HUES6 (cell line): ENCODE measurements around the gene MGAT3.

ENCODE experiments used
- H3K27ac ChIP-seq: 2 replicates; pipeline ENCODE4 v1.7.0; 2013; ENCODE audit warnings: low read depth, mild to moderate bottlenecking, low read length, inconsistent platforms
- H3K27me3 ChIP-seq: 2 replicates; pipeline ENCODE4 v1.6.1; 2013; ENCODE audit warnings: low read length; ENCODE audit not compliant: control insufficient read depth, insufficient read depth
- H3K36me3 ChIP-seq: 2 replicates; pipeline ENCODE4 v1.6.1; 2013; ENCODE audit warnings: low read length; ENCODE audit not compliant: control insufficient read depth, insufficient read depth
- H3K4me1 ChIP-seq: 2 replicates; pipeline ENCODE4 v1.6.1; 2013; ENCODE audit warnings: low read length; ENCODE audit not compliant: control insufficient read depth, insufficient read depth
- H3K4me3 ChIP-seq: 2 replicates; pipeline ENCODE4 v1.5.1; 2013; ENCODE audit warnings: low read depth, low read length
- H3K9ac ChIP-seq: one replicate; pipeline ENCODE4 v1.6.1; 2013; ENCODE audit warnings: mild to moderate bottlenecking, low read length
- H3K9me3 ChIP-seq: 2 replicates; pipeline ENCODE4 v1.6.1; 2013; ENCODE audit warnings: low read depth, low read length; ENCODE audit not compliant: control insufficient read depth, insufficient read depth

MGAT3 gene

GRCh38 chr22:39535357-39535725 lies 78.5 kb downstream of the MGAT3 start:
- H3K9ac ChIP-seq = no peak overlapping the region
- no peaks in the 10 kb centered on the region for H3K27me3 ChIP-seq
- H3K4me1 ChIP-seq = peaks cover 40% of the 10 kb centered on the region
- H3K27ac ChIP-seq = no peak overlapping the region
- H3K9me3 ChIP-seq = no peaks in the 10 kb centered on the region
- peak overlapping the region; percentile 51 for H3K4me3 ChIP-seq
- H3K36me3 ChIP-seq = peaks cover 4% of the 10 kb centered on the region

GRCh38 chr22:39535831-39536449 lies 79.1 kb downstream of the MGAT3 start:
- Histone ChIP-seq H3K9ac (no peak overlapping the region), H3K27ac (no peak overlapping the region), H3K36me3 (peaks cover 2% of the 10 kb centered on the region), H3K9me3 (no peaks in the 10 kb centered on the region), H3K27me3 (no peaks in the 10 kb centered on the region), H3K4me1 (peaks cover 38% of the 10 kb centered on the region), H3K4me3 (no peak overlapping the region)

GRCh38 chr22:39536711-39537110 lies 79.9 kb downstream of the MGAT3 start:
- no peaks in the 10 kb centered on the region for H3K36me3 ChIP-seq
- no peak overlapping the region for H3K9ac ChIP-seq
- no peak overlapping the region for H3K27ac ChIP-seq
- no peaks in the 10 kb centered on the region for H3K27me3 ChIP-seq
- H3K4me3 ChIP-seq = no peak overlapping the region
- no peaks in the 10 kb centered on the region for H3K9me3 ChIP-seq
- peaks cover 30% of the 10 kb centered on the region for H3K4me1 ChIP-seq

- no peak overlapping the region for H3K9ac ChIP-seq
- peaks cover 26% of the 10 kb centered on the region for H3K4me1 ChIP-seq
- H3K4me3 ChIP-seq = no peak overlapping the region
- H3K27ac ChIP-seq = no peak overlapping the region
- no peaks in the 10 kb centered on the region for H3K27me3 ChIP-seq
- H3K9me3 ChIP-seq = no peaks in the 10 kb centered on the region
- H3K36me3 ChIP-seq = no peaks in the 10 kb centered on the region
Observed at GRCh38 chr22:39537975-39538374, 81.2 kb downstream of the MGAT3 start.
